Fibroblast of the aortic adventitia (primary cell): Measurements from ENCODE around the gene STAT6. TPM values are rescaled to one million over a fixed set of nuclear protein-coding genes. Genes with fewer than 3 reads are reported as not detected.

Experiments
- DNase-seq: peaks from one replicate; pipeline ENCODE4 v3.0.0-alpha.2; 2010; ENCODE audit warnings: low read depth
- H3K4me3 ChIP-seq: 2 replicates; pipeline ENCODE4 v1.5.1; 2011; ENCODE audit warnings: low read depth, mild to moderate bottlenecking, control low read depth, low read length, moderate library complexity
- CTCF ChIP-seq: IDR thresholded peaks from 2 replicates; pipeline ENCODE4 v1.5.1; 2011; ENCODE audit warnings: mild to moderate bottlenecking, low read length, control low read depth, inconsistent platforms; ENCODE audit not compliant: insufficient read depth
- total RNA-seq: library from RNA; depleted of rRNA; stranded (reverse); fragments of >200 nt; gene quantifications from 2 replicates; pipeline ENCODE4 v1.2.3, GENCODE V29; 2012; ENCODE audit warnings: low replicate concordance

STAT6 gene
- total RNA-seq, 1 donor = 102 TPM

- TF ChIP-seq CTCF = no peak
- no peak for DNase-seq
- H3K4me3 ChIP-seq = no peak overlapping the region
These were observed 7.6 kb upstream of the STAT6 start for GRCh38 chr12:57118711-57119271.

DNA sequence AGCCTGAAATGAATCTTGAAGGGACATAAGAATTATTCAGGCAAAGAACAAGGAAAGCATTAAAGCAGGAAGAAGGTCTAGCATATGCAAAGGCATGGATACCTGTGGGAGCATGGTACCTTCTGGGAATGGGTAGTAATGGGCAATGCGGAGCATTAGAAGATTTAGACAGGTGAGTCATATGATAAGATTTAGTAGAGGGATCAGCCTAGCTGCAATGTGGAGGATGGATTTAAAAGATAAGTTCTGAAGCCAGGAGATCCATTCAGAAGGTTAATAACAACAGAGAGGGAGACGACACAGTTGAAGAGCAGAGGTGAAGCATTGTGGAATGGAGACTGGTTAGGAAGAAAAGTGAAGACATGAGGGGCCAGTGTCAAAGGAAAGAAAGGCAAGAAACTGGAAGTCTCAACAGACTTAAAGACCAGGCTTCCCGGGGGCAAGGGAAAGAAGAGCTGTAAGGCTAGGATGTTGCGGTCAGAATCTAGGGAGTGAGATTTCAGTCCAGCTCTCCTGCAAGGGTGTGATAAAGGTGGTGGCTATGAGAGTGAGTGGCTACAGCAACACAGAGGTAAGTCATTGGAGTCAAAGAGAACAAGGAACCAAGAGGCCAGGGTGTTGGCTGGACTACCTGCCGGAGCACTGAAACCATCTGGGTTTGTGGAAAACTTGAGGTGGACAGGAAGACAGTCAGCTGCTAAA, 5.6 kb upstream of the STAT6 start:
- no peak for DNase-seq
- no peak for TF ChIP-seq CTCF
- H3K4me3 ChIP-seq = no peak overlapping the region

DNA sequence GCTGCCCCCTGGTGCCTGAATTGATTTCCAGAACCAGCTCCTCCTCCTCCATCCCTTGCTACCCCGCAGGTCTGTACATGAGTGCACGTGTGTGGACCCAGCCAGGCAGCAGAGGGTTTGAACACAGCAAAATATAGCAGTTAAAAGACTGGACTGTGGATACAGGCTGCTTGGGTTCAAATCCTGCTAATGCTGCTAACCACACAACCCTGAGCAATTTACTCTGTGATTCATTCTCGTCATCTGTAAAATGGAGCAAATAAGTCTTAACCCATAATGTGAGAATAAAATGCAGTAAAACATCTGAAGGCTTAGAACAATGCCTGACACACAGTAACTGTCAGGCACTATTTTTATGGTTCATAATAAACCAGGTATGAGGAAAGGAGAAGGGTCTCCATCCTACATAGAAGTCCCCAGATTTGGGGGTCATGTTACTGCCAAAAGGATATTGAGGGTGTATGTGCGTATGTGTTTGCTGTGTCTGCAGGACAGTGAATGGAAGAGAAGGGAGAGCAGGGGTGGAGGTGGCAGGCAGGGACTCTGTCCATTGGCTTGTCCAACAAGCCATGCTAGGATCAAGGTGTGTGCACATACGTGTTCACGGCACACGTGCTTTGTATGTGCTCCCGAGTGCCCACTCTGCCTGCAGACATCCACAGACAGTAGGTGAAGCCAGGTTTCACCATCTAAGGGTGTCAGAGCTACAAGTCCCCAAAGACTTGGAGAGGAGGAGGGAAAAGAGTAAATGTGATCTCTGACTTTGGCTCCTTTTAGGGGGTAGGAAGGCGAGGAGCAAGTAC, 1.5 kb upstream of the STAT6 start:
- H3K4me3 ChIP-seq = peak overlapping the region; percentile 48
- DNase-seq = no peak
- TF ChIP-seq CTCF = peak; percentile 81

GRCh38 chr12:57110104-57111030, 795 bp downstream of the STAT6 start:
- H3K4me3 ChIP-seq = peak overlapping the region; percentile 93
- peak; percentile 50 for DNase-seq
- no peak for TF ChIP-seq CTCF

DNA sequence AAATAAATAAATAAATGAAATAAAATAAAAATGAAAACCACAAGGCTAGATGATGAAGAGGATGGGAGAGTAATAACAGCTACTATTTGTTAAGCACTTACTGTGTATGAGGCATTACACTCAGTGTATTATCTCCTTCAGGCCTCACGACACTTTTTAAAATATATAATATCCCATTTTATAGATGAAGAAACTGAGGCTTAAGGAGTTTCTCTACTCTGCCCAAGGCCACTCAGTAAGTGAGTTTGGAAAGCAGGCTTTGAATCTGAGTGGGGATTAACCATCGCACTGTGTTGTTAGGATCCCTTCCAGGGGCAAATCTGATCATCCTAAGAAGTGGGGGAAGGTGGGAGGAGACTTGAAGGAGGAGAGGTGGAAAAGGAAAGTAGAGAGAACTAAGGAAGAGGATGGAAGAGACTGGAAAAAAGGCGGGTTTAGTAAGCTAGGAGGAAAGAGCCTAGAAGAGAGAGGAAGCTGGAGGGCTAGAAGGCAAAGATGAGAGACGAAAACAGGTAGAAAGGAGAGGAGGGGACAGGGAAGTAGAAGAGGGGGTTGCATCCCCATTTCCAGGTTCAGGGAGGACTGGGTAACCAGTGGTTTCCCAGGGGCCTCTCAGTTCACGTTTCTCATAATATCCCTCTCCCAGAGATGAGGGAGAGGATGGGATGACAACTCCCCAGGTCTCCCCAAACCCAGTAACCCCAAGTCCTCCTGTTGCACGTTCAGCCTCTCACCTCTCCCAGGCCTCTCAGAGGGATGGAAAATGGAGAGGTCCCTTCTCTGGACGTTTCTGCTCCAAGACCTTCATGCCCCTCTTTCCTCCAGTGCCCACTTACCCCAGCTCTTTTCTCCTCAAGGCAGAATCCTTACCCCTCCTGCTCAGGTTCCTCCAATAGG, 1.7 kb downstream of the STAT6 start:
- no peak for DNase-seq
- peak overlapping the region; percentile 93 for H3K4me3 ChIP-seq
- TF ChIP-seq CTCF = no peak
